B cell (primary cell): ENCODE measurements around the gene SLC1A2. TPM values are rescaled to one million over a fixed set of nuclear protein-coding genes. Genes with fewer than 3 reads are reported as not detected.
A peak's percentile ranks its signal among the peaks of the same experiment; 100 is the strongest.

Experiments
- ATAC-seq: fragments of 200-7000 bp; cut with Tn5 transposase; one replicate; pipeline ENCODE4 v1.10.0; 2021; ENCODE audit warnings: low read depth, mild to moderate bottlenecking, moderate number of reproducible peaks, moderate library complexity
- CTCF ChIA-PET: fragments of 350-600 bp; sonication (Branson Sonifier 250); formaldehyde crosslinking; loops from one replicate; lab custom pipeline; 2021; ENCODE audit warnings: antibody characterized with exemption, inconsistent platforms; lab: Charles Lee
- POLR2A ChIA-PET: fragments of 350-600 bp; sonication (Branson Sonifier 250); formaldehyde crosslinking; loops from one replicate; lab custom pipeline; 2021; ENCODE audit warnings: antibody characterized with exemption; lab: Charles Lee
- DNase-seq: peaks from one replicate; pipeline ENCODE4 v3.0.0; 2013
- H2AFZ ChIP-seq: 2 replicates; pipeline ENCODE4 v1.6.1; 2012; ENCODE audit warnings: mild to moderate bottlenecking, low read depth, low read length; ENCODE audit not compliant: insufficient read depth, poor library complexity, severe bottlenecking
- H3K27ac ChIP-seq, 2 donors: 1 replicate in 1 of 2; 2 replicates in 1 of 2; pipeline ENCODE4 v1.5.1; 2012 to 2013; ENCODE audit warnings: low read length in 2 of 2, mild to moderate bottlenecking in 2 of 2, moderate library complexity in 1 of 2
- H3K27me3 ChIP-seq, 4 experiments: fragments of 200-600 bp in 1 of 4; sonication (generic) in 1 of 4; replicated peaks in 1 of 4; 1 replicate in 2 of 4; 2 replicates in 2 of 4; pipeline versions ENCODE4 v1.6.1 to v1.7.0; 2013 to 2016; ENCODE audit warnings: low read length in 3 of 4, mild to moderate bottlenecking in 2 of 4, mixed read lengths in 1 of 4, moderate library complexity in 1 of 4; ENCODE audit not compliant: insufficient read depth in 4 of 4, control insufficient read depth in 3 of 4; ENCODE audit errors: control extremely low read depth in 1 of 4
- H3K36me3 ChIP-seq, 2 experiments: replicated peaks in 1 of 2; 1 replicate in 1 of 2; 2 replicates in 1 of 2; pipeline versions ENCODE4 v1.6.1 to v1.7.1; 2013; ENCODE audit warnings: low read length in 1 of 2; ENCODE audit not compliant: insufficient read depth in 2 of 2, control insufficient read depth in 1 of 2; ENCODE audit errors: control extremely low read depth in 1 of 2, extremely low read depth in 1 of 2
- H3K4me1 ChIP-seq, 2 donors: fragments of 200-600 bp in 1 of 2; sonication (generic) in 1 of 2; 1 replicate in 1 of 2; 2 replicates in 1 of 2; pipeline versions ENCODE4 v1.5.1 to v1.6.1; 2013 to 2017; ENCODE audit warnings: low read length in 2 of 2; ENCODE audit not compliant: control insufficient read depth in 2 of 2, insufficient read depth in 2 of 2
- H3K4me2 ChIP-seq: replicated peaks from 2 replicates; pipeline ENCODE3; 2012; ENCODE audit warnings: mild to moderate bottlenecking, low read depth, low read length; ENCODE audit not compliant: poor library complexity, severe bottlenecking
- H3K4me3 ChIP-seq, 5 experiments: fragments of 200-600 bp in 1 of 5; sonication (generic) in 1 of 5; 1 replicate in 3 of 5; 2 replicates in 2 of 5; pipeline versions ENCODE4 v1.5.1 to v1.7.0; 2011 to 2016; ENCODE audit warnings: low read length in 4 of 5, mild to moderate bottlenecking in 4 of 5, low read depth in 2 of 5, control low read depth in 1 of 5, moderate library complexity in 1 of 5; ENCODE audit not compliant: insufficient read depth in 1 of 5; ENCODE audit errors: control extremely low read depth in 1 of 5, extremely low read depth in 1 of 5
- H3K79me2 ChIP-seq: fragments of 200-600 bp; sonication (generic); one replicate; pipeline ENCODE4 v1.6.0; 2016; ENCODE audit warnings: low read length; ENCODE audit not compliant: control insufficient read depth, insufficient read depth
- H3K9ac ChIP-seq: fragments of 200-600 bp; sonication (generic); 2 replicates; pipeline ENCODE4 v1.6.1; 2017; ENCODE audit warnings: mild to moderate bottlenecking, low read length, moderate library complexity
- H3K9me3 ChIP-seq, 3 donors: one replicate each; pipeline versions ENCODE4 v1.6.1 to v1.7.1; 2013; ENCODE audit warnings: low read length in 2 of 3; ENCODE audit not compliant: control insufficient read depth in 2 of 3, insufficient read depth in 1 of 3; ENCODE audit errors: control extremely low read depth in 1 of 3
- H4K20me1 ChIP-seq: 2 replicates; pipeline ENCODE4 v1.6.0; 2012; ENCODE audit warnings: mild to moderate bottlenecking, low read length; ENCODE audit not compliant: insufficient read depth, control insufficient read depth, poor library complexity, severe bottlenecking
- H3K27ac Mint-ChIP-seq: one replicate; pipeline ENCODE4 v1.8.0; 2021; ENCODE audit warnings: mixed read lengths
- H3K27me3 Mint-ChIP-seq: one replicate; pipeline ENCODE4 v1.8.0; 2021; ENCODE audit warnings: mixed read lengths
- H3K4me1 Mint-ChIP-seq: one replicate; pipeline ENCODE4 v1.8.0; 2021; ENCODE audit warnings: mixed read lengths
- H3K4me3 Mint-ChIP-seq: one replicate; pipeline ENCODE4 v1.8.0; 2021; ENCODE audit warnings: mixed read lengths
- H3K9me3 Mint-ChIP-seq: one replicate; pipeline ENCODE4 v1.8.0; 2022; ENCODE audit warnings: mixed read lengths; ENCODE audit not compliant: insufficient read depth
- CTCF ChIP-seq: fragments of 200-600 bp; IDR thresholded peaks from one replicate; pipeline ENCODE4 v1.8.0; 2022; ENCODE audit warnings: antibody characterized with exemption, mild to moderate bottlenecking
- EZH2 ChIP-seq: IDR thresholded peaks from 2 replicates; pipeline ENCODE4 v1.6.1; 2012; ENCODE audit warnings: borderline replicate concordance, low read depth, mild to moderate bottlenecking, moderate library complexity, low read length; ENCODE audit not compliant: insufficient read depth, poor library complexity, severe bottlenecking
- WGBS: methylation state at CpG from one replicate; pipeline ENCODE4 v1.1.5; 2013; ENCODE audit warnings: missing lambda C conversion rate; ENCODE audit not compliant: insufficient coverage; 5-methylcytosine and 5-hydroxymethylcytosine counted together
- intact Hi-C: fragments of 100-400 bp; cut with micrococcal nuclease; formaldehyde crosslinking; loops from one replicate; pipeline ENCODE4 v1.10.0; 2022
- polyA plus RNA-seq: library from polyadenylated mRNA; depleted of rRNA; stranded (reverse); fragments of >200 nt; gene quantifications from 2 replicates; pipeline ENCODE4 v1.2.3, GENCODE V29; 2012
- total RNA-seq, 2 donors: library from RNA; stranded (reverse); fragments of 120-200 nt in 1 of 2; gene quantifications; 1 replicate in 1 of 2; 2 replicates in 1 of 2; pipeline versions ENCODE4 v1.2.3 to v1.2.4, GENCODE V29; 2013 to 2022

The SLC1A2 gene
- total and polyA plus RNA-seq, 2 donors (not counting 1 experiment from before 2014, with no cell fraction given), result not detected

- peaks cover 22% of the 10 kb centered on the region for H3K4me1 Mint-ChIP-seq
- H3K79me2 ChIP-seq, result no peaks in the 10 kb centered on the region
- peaks cover 6 to 11% of the 10 kb centered on the region in 2 donors for H3K4me1 ChIP-seq
- intact Hi-C loops, result loop anchor here (5.0 kb wide), 2 partner anchors 37 to 292 kb away; no protein-coding TSS in a partner anchor
- WGBS, result 100% methylated on average over 2 of the region's 3 CpGs
- no peak overlapping the region for H3K4me3 Mint-ChIP-seq
- no peaks in the 10 kb centered on the region for H4K20me1 ChIP-seq
- H3K9me3 ChIP-seq, result peaks cover 0 to 5% (median 3%) of the 10 kb centered on the region in 3 donors
- no peaks in the 10 kb centered on the region for H3K27me3 ChIP-seq
- no peak overlapping the region for H3K9ac ChIP-seq
- H2AFZ ChIP-seq, result no peak overlapping the region
- TF ChIP-seq EZH2 (no peak), CTCF (no peak)
- peak overlapping the region in 1 of 2 donors; percentile 16 for H3K27ac ChIP-seq
- H3K27ac Mint-ChIP-seq, result peak overlapping the region; percentile 15
- ATAC-seq (no peak), DNase-seq (no peak)
- ChIA-PET CTCF (interaction anchor here (1.1 to 10.1 kb wide), 6 partner anchors 96 to 311 kb away, joined by 3 to 64 read pairs (median 4); no protein-coding TSS in a partner anchor), POLR2A (interaction anchor here (1.5 kb wide), 1 partner anchor 68 kb away, joined by 3 read pairs; no protein-coding TSS in a partner anchor)
- H3K27me3 Mint-ChIP-seq, result no peaks in the 10 kb centered on the region
- H3K4me3 ChIP-seq, result no peak overlapping the region
- no peak overlapping the region for H3K4me2 ChIP-seq
- no peaks in the 10 kb centered on the region for H3K9me3 Mint-ChIP-seq
- H3K36me3 ChIP-seq, result peaks cover 8 to 33% of the 10 kb centered on the region in 2 experiments
These were observed 184.8 kb downstream of the SLC1A2 start for GRCh38 chr11:35234460-35235156.

GRCh38 chr11:35233518-35233917, 185.8 kb downstream of the SLC1A2 start:
- Mint-ChIP-seq H3K9me3 (no peaks in the 10 kb centered on the region), H3K4me3 (no peak overlapping the region), H3K27me3 (no peaks in the 10 kb centered on the region), H3K4me1 (peaks cover 24% of the 10 kb centered on the region), H3K27ac (peak overlapping the region; percentile 29)
- Histone ChIP-seq H4K20me1 (no peaks in the 10 kb centered on the region), H3K36me3 (peaks cover 16 to 44% of the 10 kb centered on the region in 2 experiments), H3K4me3 (no peak overlapping the region), H3K4me1 (peaks cover 6 to 10% of the 10 kb centered on the region in 2 donors), H3K27ac (no peak overlapping the region), H3K27me3 (no peaks in the 10 kb centered on the region), H2AFZ (no peak overlapping the region), H3K79me2 (no peaks in the 10 kb centered on the region), H3K4me2 (no peak overlapping the region), H3K9ac (no peak overlapping the region), H3K9me3 (peaks cover 0 to 5% (median 3%) of the 10 kb centered on the region in 3 donors)
- POLR2A ChIA-PET, result no interaction called here
- DNase-seq (no peak), ATAC-seq (no peak)
- CTCF ChIA-PET, result interaction anchor here (1.0 to 10.1 kb wide), 4 partner anchors 85 to 310 kb away, joined by 3 to 64 read pairs (median 16); no protein-coding TSS in a partner anchor
- WGBS, result 80% methylated on average over 1 of the region's 1 CpG
- intact Hi-C loops, result loop anchor here (5.0 kb wide), 1 partner anchor 36 kb away; no protein-coding TSS in a partner anchor
- no peak for TF ChIP-seq CTCF
- TF ChIP-seq EZH2, result no peak
